Keratinocyte (primary cell): ENCODE measurements around the gene TMEM37.

ENCODE experiments used
- CTCF ChIP-seq, 3 experiments: IDR thresholded peaks in 1 of 3; conservative IDR thresholded peaks in 1 of 3; optimal IDR thresholded peaks in 1 of 3; 2 replicates in 2 of 3; 3 replicates in 1 of 3; pipeline versions ENCODE3 to v1.5.1; 2011; ENCODE audit warnings: low read length in 3 of 3, mild to moderate bottlenecking in 3 of 3, moderate library complexity in 2 of 3, control low read depth in 1 of 3, inconsistent platforms in 1 of 3; ENCODE audit not compliant: insufficient read depth in 2 of 3; ENCODE audit errors: extremely low read depth in 1 of 3
- EZH2 ChIP-seq: IDR thresholded peaks from one replicate; pipeline ENCODE4 v1.6.1; 2012; ENCODE audit warnings: inconsistent platforms, mild to moderate bottlenecking, low read length, moderate library complexity

- TF ChIP-seq EZH2 (no peak), CTCF (optimal IDR thresholded peaks at IDR 0.05 in 1 of 3, IDR thresholded peaks at IDR 0.05 in 1 of 3, conservative IDR thresholded peaks at IDR 0.05 in 1 of 3; ENCODE audit: extremely low read depth in 1 of 3, insufficient read depth in 2 of 3, low read length in 3 of 3) (no peak)
Measured at GRCh38 chr2:119451336-119452050, 19.8 kb downstream of the TMEM37 start.
